Measurements from ENCODE around the gene FILIP1. TPM values are rescaled to one million over a fixed set of nuclear protein-coding genes. Genes with fewer than 3 reads are reported as not detected.

FILIP1 gene
- total RNA-seq, 1 donor from 2014 or later: 22.9 TPM

DNA sequence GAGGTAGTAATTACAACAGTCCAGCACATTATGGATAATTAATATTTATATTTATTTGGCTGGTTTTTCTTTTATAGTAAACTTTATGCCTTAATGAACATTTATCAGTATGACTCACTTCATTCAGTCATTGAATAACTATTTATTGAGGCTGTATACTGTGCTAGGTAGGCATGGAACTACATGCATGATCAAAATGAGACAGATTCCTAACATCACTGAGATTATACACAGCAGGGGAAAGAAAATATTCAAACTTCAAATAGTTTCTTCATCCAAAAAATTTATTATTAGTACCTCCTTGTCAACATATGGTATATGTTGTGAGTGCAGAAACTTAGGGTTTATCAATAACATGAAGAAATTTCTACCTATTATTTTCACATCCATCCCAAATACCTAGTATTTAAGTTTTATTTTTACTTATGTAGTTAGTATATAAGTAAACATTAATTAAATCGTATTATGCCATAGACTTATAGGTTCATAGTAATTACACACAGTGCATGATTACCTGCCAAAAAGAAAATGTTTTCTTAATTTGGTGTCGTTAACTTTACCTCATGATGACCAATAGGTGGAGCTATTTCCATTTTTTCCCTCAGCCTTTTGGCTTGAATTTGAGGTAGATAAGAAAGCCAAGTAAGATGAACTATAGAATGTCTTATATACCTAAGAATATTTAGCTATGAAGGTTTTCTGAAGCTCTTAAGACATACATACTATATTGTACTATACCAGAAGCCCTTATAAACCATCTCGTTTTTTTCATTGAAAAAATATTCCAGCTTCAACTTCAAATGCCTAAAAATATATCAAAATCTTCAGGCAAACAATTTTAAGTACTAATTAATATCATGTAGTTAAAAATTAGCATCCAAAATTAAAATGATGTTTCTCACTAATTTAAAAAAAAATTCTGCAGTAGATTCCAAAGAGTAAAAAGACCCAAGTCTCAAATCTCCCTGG is 196.5 kb downstream of the FILIP1 start:
- no peak for DNase-seq (ENCODE audit: low spot score)

GRCh38 chr6:75292555-75292954 is 201.0 kb downstream of the FILIP1 start:
- DNase-seq (ENCODE audit: low spot score): no peak

- no peak for DNase-seq (ENCODE audit: low spot score)
These were observed 201.9 kb downstream of the FILIP1 start for GRCh38 chr6:75291744-75292143.

DNA sequence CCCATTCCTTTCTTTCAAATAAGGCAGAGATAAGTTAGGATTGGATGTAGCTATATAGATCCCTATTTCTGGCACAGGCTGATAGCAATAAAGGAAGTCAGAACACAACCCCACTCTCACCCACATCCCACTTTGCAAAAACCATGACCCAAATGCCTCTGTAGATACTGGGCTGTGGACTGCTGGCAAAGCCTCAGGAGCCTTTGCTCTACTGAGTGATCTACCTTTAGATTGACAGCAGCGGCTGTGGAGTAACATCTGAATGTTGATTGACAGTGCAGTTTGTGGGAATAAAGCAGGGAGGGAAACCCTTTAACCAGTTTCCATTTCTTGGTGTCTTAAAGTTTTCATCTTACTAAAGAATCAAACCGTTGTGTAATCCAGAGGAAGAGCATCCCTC is 202.3 kb downstream of the FILIP1 start:
- DNase-seq (ENCODE audit: low spot score): no peak

GRCh38 chr6:75290136-75290945 is 203.3 kb downstream of the FILIP1 start:
- DNase-seq (ENCODE audit: low spot score): no peak

- no peak for DNase-seq (ENCODE audit: low spot score)
These were observed 205.6 kb downstream of the FILIP1 start for GRCh38 chr6:75288023-75288422.

GRCh38 chr6:75287424-75287823 is 206.2 kb downstream of the FILIP1 start:
- no peak for DNase-seq (ENCODE audit: low spot score)

GRCh38 chr6:75286955-75287354 is 206.6 kb downstream of the FILIP1 start:
- no peak for DNase-seq (ENCODE audit: low spot score)

DNA sequence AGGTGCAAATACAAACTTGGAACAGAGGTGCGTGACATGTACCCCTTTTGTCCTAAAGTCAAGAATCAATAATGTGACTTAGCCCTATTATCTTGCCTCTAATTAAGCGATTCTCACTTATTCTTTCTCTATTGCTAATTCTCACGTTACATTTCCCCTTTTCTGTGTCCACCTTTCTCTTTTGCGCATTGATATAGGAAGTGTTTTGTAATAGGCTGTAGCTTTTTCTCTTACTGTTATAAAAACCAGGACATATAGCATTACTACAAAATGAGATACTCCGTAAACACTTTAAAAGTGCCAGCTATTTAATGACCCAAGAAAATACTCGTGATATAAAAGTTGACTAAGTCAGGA is 208.3 kb downstream of the FILIP1 start:
- DNase-seq (ENCODE audit: low spot score): no peak

- DNase-seq (ENCODE audit: low spot score): peak; percentile 98
These were observed 208.8 kb downstream of the FILIP1 start, which contains the start of gene TMEM30A for GRCh38 chr6:75284632-75285282. TMEM30A (minus strand) TSS chr6:75284792; CDS start chr6:75284638, 154 bp downstream.

GRCh38 chr6:75283907-75284631 is 209.5 kb downstream of the FILIP1 start:
- no peak for DNase-seq (ENCODE audit: low spot score)

DNA sequence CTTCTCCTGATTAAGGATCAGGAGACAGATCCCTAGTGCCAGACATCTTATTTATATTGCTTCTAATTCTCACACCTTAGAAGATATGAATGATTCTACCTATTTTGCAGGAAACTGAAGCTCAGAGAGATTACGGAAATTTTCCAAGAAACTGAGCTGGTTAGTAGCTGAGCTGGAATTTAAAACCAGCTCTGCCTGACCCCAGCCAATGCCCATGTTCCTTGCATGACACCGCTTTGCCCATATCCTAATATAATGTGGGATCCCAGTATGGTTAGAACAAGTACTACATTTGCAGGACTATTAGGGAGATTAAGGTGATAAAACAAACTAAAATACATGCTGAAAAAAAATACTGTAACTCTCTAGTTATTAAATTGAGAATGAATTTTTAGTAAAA is 210.9 kb downstream of the FILIP1 start:
- no peak for DNase-seq (ENCODE audit: low spot score)

- DNase-seq (ENCODE audit: low spot score): no peak
These were observed 211.9 kb downstream of the FILIP1 start for GRCh38 chr6:75281653-75282052.

DNA sequence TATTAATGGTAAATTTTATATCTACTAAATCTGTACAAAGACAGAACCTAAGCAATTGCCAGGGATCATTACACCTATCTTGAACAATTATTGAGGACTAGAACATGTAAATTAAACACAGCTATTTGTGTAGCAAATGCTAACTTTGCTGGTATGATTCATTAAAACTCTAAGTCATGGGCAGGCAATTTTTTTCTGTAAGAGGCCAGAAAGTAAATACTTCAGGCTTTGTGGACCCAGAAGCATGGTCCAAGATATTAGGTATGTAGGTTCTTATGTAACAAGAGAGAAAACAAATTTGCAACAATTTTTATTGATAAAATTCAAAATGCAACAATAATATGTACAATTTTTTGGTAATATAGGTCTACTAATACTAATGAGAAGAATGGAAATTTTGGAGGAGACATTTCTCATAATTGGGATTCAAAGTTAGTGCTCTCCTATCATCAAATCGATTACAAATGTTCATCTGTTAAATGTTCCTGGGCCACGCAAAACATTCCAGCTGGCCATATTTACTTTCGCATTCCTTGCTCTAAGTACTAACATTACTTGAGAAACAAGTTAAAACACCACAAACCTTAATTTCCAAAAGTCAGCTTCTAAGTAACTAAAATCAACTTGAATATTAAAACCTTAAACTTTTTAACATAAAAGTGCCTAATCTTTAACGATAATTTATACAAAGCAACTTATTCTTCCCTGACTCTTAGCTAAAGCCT is 213.3 kb downstream of the FILIP1 start:
- no peak for DNase-seq (ENCODE audit: low spot score)

DNA sequence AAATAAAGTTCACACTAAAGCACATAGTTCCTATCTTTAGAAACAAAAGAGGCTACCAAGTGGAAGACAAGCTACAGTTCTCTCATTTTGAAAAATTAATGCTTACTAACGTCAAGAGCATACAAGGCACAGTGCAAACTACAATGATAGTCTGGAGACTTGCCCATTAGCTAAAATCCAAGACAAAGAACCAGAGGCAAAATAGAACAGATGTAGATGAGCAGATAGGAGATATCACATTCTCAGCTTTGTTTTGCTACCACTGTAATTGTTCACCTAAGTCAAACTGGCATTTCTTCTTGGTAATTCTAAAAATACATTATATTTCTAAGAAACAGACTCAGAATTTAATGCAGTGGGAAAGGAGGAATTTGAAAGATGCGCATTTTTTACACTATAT is 214.2 kb downstream of the FILIP1 start:
- DNase-seq (ENCODE audit: low spot score): no peak

DNA sequence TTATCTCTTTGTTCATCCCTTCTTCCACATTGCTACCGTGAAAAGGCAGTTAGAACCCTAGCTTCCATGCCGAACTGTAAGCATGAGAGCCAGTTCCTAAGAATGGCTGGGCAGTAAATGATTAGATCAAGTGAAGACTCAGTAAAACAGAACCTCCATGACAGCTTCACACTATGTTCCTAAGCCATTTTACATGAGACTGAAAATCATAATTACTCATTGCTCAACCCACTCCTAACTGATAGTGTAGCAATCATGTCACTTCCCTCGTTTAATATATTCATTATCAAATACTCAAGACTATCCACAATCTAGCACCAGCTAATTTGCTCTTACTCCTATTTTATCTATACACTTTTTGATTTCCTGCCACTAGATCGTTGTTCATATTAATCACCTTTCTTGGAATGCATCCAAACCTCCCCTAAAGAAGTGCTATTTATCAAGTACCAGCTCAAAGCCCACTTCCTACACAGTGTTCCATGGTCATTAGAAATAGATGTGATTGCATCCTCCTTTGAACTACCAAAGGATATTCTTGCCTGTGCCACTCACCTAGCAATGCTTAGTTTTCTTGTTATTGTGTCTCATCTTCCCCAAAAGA is 215.0 kb downstream of the FILIP1 start:
- DNase-seq (ENCODE audit: low spot score): no peak

- no peak for DNase-seq (ENCODE audit: low spot score)
These were observed 218.5 kb downstream of the FILIP1 start for GRCh38 chr6:75275067-75275466.

DNA sequence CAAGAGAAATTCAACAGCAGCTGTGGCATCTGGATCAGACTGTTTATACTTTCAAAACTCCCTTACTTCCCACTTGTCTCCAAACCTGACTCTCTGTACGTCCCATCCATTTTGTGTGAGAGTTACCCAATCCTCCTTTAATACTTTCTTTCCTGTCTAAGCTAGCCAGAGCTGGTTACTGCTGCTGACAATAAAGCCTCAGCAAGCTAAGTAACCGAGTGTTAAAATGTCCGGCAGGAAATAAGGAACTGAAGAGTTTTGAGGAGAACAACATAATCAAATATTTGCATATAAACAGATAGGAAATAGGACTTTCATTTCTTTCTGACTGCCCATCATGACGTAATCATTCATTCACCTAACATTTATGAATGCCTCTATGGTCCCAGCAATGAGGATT is 220.6 kb downstream of the FILIP1 start:
- DNase-seq (ENCODE audit: low spot score): no peak

DNA sequence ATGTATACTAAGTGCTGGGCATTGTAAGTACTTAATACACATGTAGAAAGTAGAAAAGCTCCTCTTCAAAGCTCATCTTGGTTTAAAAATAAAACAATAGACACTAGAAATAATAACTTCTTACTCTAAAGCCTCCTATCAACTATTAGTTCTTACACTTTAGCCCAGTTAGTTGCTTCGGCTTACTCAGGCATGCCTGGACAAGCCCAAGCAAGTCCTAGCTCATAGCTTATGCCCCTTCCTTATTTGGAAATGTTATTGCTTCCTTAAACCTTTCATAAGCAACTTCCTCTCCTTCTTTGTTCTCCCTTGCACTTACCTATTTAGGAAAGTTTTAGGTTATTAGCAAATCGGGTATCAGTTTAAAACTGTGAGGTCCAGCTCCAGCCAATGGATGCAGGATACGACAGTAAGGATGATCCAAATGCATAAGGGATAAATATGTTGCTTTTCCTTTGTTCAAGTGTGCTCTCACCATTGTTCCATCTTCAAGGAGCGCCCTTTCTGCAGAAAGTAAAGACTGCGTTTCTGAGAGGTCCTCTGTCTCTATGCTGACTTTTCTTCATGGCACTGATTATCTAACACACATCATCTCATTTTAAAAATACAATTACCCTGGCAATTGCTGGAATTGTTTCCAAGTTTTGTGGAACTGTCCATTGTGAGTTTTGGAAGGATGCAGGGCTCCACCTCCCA is 221.3 kb downstream of the FILIP1 start:
- DNase-seq (ENCODE audit: low spot score): no peak

DNA sequence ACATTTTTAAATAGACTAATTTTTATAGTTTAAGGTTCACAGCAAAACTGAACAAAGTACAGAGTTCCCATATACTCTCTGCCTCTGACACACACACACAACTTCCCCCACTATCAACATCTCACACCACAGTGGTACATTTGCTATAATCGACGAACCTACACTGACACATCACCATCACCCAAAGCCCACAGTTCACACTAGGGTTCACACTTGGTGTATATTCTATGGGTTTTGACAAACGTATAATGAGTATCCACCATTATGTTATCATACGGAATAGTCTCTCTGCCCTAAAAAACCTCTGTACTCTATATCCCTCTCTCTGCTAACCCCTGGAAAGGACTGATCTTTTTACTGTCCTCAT is 224.6 kb downstream of the FILIP1 start:
- DNase-seq (ENCODE audit: low spot score): no peak
